Measurements from ENCODE around the gene CCDC97. TPM values are rescaled to one million over a fixed set of nuclear protein-coding genes. Genes with fewer than 3 reads are reported as not detected.

CCDC97 gene
- total RNA-seq, 2 experiments from 2014 or later: 50.4 to 51.7 TPM

- POLR2A ChIA-PET: interaction anchor here (0.7 to 1.4 kb wide), 3 partner anchors 11 to 79 kb away, joined by 4 to 7 read pairs (median 4); partner anchors contain the start of gene HNRNPUL1
- DNase-seq: peak; percentile 61
- peaks cover 98% of the 10 kb centered on the region for H3K4me1 Mint-ChIP-seq
- H3K27ac Mint-ChIP-seq: peak overlapping the region; percentile 94
- peaks cover 91% of the 10 kb centered on the region for H3K36me3 Mint-ChIP-seq (ENCODE audit: low read depth)
- peak overlapping the region; percentile 78 for H3K4me3 Mint-ChIP-seq
- H3K27me3 Mint-ChIP-seq: no peaks in the 10 kb centered on the region
- H3K9me3 Mint-ChIP-seq: no peaks in the 10 kb centered on the region
- CTCF ChIA-PET: interaction anchor here (0.5 to 3.9 kb wide), 13 partner anchors 9 to 668 kb away, joined by 3 to 30 read pairs (median 4); partner anchors contain the start of gene HNRNPUL1
Measured at GRCh38 chr19:41302624-41303351, 7.2 kb upstream of the CCDC97 start.

- ChIA-PET POLR2A (interaction anchor here (1.4 kb wide), 1 partner anchor 40 kb away, joined by 7 read pairs; the partner anchor contains the start of gene HNRNPUL1), CTCF (interaction anchor here (1.2 to 3.9 kb wide), 4 partner anchors 10 to 669 kb away, joined by 3 to 30 read pairs (median 4); partner anchors contain the start of gene HNRNPUL1)
- Mint-ChIP-seq H3K4me1 (peaks cover 99% of the 10 kb centered on the region), H3K9me3 (no peaks in the 10 kb centered on the region), H3K27ac (peak overlapping the region; percentile 94), H3K27me3 (no peaks in the 10 kb centered on the region), H3K36me3 (ENCODE audit: low read depth) (peaks cover 85% of the 10 kb centered on the region), H3K4me3 (peak overlapping the region; percentile 78)
- no peak for DNase-seq
Measured at GRCh38 chr19:41303954-41304353, 6.0 kb upstream of the CCDC97 start.

GRCh38 chr19:41304706-41305483, 5.1 kb upstream of the CCDC97 start:
- Mint-ChIP-seq H3K27me3 (no peaks in the 10 kb centered on the region), H3K9me3 (no peaks in the 10 kb centered on the region), H3K27ac (peak overlapping the region; percentile 94), H3K4me1 (peaks cover 95% of the 10 kb centered on the region), H3K4me3 (peak overlapping the region; percentile 3), H3K36me3 (ENCODE audit: low read depth) (peaks cover 76% of the 10 kb centered on the region)
- POLR2A ChIA-PET: no interaction called here
- no peak for DNase-seq
- CTCF ChIA-PET: interaction anchor here (1.0 to 5.2 kb wide), 5 partner anchors 13 to 46 kb away, joined by 3 to 40 read pairs (median 5); partner anchors contain the start of gene HNRNPUL1

DNA sequence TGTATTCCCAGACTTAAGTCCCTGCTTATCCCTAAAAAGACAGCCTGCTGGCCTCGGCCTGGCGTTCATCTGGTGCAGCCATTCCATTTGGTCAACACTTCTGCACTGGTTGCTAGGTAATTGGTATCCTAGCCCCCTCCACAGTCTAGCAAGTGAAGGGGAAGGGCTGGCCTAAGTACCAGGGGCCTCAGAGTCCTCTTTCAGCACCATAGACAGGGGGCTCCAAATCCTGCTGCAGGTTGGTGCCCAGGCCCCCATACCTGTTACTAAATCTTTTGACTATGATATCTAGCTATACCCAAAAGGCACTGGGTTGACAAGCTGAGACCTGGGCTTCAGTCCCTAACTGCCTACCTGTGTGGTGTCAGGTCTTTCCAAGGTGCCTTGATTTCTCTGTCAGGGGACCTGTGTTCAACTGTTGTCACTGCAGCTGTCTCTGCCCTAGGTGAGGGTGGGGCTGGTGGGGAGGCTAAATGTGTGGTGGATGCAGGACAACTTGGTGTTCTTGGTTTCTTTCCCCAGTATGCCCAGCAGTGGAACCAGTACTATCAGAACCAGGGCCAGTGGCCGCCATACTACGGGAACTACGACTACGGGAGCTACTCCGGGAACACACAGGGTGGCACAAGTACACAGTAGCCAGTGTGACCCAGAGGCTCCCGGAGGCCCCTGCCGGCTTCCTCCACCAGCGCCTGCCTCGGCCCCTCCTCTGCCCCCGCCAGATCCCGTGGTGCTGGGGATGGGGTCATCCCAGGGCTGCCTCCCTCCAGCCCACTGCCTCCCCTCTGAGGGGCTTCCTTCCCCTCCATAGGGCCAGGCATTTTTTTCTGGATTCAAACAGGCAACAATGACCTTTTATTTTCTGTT, 3.8 kb upstream of the CCDC97 start:
- POLR2A ChIA-PET: interaction anchor here (0.6 to 0.7 kb wide), 2 partner anchors 9 to 46 kb away, joined by 3 read pairs; no protein-coding TSS in a partner anchor
- no peaks in the 10 kb centered on the region for H3K27me3 Mint-ChIP-seq
- no peaks in the 10 kb centered on the region for H3K9me3 Mint-ChIP-seq
- peak overlapping the region; percentile 94 for H3K4me3 Mint-ChIP-seq
- CTCF ChIA-PET: interaction anchor here (1.0 to 5.2 kb wide), 4 partner anchors 14 to 45 kb away, joined by 3 to 40 read pairs (median 4); partner anchors contain the start of gene HNRNPUL1
- peaks cover 70% of the 10 kb centered on the region for H3K36me3 Mint-ChIP-seq (ENCODE audit: low read depth)
- H3K4me1 Mint-ChIP-seq: peaks cover 89% of the 10 kb centered on the region
- H3K27ac Mint-ChIP-seq: peak overlapping the region; percentile 99
- DNase-seq: no peak

DNA sequence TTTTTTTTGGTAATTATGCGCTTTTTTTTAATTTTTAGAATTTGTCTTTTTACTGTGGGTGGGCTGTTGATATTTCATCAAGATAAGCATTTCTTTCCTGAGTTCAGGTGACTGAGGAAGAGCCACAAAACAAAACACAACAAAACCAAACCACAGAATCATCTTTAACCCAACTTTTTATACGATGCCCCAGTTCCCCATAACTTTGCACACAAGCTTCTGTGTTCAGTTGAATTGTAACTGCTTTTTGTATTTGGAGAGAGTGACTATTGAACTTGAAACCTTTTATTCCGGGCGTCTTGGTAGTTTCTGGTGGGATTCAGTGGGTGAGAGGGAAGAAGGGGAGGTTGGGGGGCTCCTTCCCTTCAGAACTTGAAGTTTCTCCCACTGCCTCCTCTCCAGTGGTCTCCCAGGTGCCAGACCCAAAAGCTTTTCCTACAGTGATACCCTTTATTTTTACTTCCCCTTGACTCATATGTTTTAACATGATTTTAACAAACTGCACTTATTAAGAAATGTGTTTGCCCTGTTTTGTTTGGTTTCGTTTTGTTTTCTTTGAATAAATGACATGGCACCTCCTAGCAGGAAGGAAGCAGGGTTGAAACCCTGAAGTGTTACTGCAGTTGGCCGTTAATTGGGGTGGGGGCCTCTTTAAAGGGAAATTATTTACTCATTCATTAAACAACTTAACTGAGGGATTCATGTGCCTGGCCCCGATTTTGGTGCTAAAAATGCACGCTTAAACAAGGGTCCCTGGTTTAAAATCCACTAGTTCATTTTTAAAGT, 2.7 kb upstream of the CCDC97 start:
- Mint-ChIP-seq H3K27ac (peak overlapping the region; percentile 99), H3K4me1 (peaks cover 89% of the 10 kb centered on the region), H3K4me3 (peak overlapping the region; percentile 94), H3K9me3 (no peaks in the 10 kb centered on the region), H3K27me3 (no peaks in the 10 kb centered on the region), H3K36me3 (ENCODE audit: low read depth) (peaks cover 64% of the 10 kb centered on the region)
- CTCF ChIA-PET: interaction anchor here (0.6 to 5.2 kb wide), 10 partner anchors 9 to 135 kb away, joined by 3 to 40 read pairs (median 3); partner anchors contain the start of gene HNRNPUL1
- POLR2A ChIA-PET: interaction anchor here (0.7 kb wide), 1 partner anchor 45 kb away, joined by 3 read pairs; no protein-coding TSS in a partner anchor
- peak; percentile 30 for DNase-seq

DNA sequence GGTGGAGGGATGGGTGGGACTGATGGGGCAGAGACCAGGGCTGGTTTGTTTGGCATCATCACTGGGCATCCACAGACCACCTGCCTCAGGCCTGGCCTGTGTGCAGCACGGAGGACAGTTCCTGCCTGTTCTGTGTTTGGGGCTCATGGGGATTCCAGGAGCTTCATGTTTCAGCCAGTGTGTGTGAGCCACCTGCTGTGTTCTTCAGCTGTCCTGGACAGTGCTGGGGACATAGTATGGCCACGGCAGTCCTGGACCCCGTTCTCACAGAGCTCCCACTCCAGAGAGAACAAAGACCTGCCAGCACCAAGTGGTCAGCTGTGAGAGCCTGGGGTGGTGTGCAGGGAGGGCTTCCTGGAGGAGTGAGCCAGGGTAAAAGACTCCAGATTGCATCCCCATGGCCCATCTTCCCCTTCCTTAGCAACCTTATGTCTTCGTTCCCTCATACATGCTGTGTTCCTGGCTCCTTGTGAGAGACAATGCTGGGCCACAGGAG, 2.0 kb upstream of the CCDC97 start:
- H3K9me3 Mint-ChIP-seq: no peaks in the 10 kb centered on the region
- H3K27ac Mint-ChIP-seq: peak overlapping the region; percentile 99
- peak overlapping the region; percentile 94 for H3K4me3 Mint-ChIP-seq
- no peak for DNase-seq
- H3K36me3 Mint-ChIP-seq (ENCODE audit: low read depth): peaks cover 62% of the 10 kb centered on the region
- ChIA-PET POLR2A (no interaction called here), CTCF (interaction anchor here (0.6 to 5.2 kb wide), 17 partner anchors 7 to 399 kb away, joined by 3 to 40 read pairs (median 3); partner anchors contain the start of gene HNRNPUL1)
- H3K4me1 Mint-ChIP-seq: peaks cover 87% of the 10 kb centered on the region
- no peaks in the 10 kb centered on the region for H3K27me3 Mint-ChIP-seq

GRCh38 chr19:41308450-41309179, 1.4 kb upstream of the CCDC97 start:
- ChIA-PET CTCF (interaction anchor here (0.6 to 5.2 kb wide), 19 partner anchors 8 to 954 kb away, joined by 3 to 40 read pairs (median 3); partner anchors contain the start of gene HNRNPUL1), POLR2A (no interaction called here)
- peak; percentile 93 for DNase-seq
- H3K9me3 Mint-ChIP-seq: no peaks in the 10 kb centered on the region
- peaks cover 62% of the 10 kb centered on the region for H3K36me3 Mint-ChIP-seq (ENCODE audit: low read depth)
- H3K4me1 Mint-ChIP-seq: peaks cover 87% of the 10 kb centered on the region
- H3K4me3 Mint-ChIP-seq: peak overlapping the region; percentile 94
- H3K27me3 Mint-ChIP-seq: no peaks in the 10 kb centered on the region
- H3K27ac Mint-ChIP-seq: peak overlapping the region; percentile 99

- Mint-ChIP-seq H3K27me3 (no peaks in the 10 kb centered on the region), H3K4me1 (peaks cover 80% of the 10 kb centered on the region), H3K9me3 (no peaks in the 10 kb centered on the region), H3K36me3 (ENCODE audit: low read depth) (peaks cover 59% of the 10 kb centered on the region), H3K4me3 (peak overlapping the region; percentile 94), H3K27ac (peak overlapping the region; percentile 99)
- POLR2A ChIA-PET: no interaction called here
- no peak for DNase-seq
- CTCF ChIA-PET: interaction anchor here (0.6 to 5.2 kb wide), 16 partner anchors 9 to 953 kb away, joined by 3 to 40 read pairs (median 3); partner anchors contain the start of gene HNRNPUL1
Measured at GRCh38 chr19:41309180-41310032, 566 bp upstream of the CCDC97 start.

DNA sequence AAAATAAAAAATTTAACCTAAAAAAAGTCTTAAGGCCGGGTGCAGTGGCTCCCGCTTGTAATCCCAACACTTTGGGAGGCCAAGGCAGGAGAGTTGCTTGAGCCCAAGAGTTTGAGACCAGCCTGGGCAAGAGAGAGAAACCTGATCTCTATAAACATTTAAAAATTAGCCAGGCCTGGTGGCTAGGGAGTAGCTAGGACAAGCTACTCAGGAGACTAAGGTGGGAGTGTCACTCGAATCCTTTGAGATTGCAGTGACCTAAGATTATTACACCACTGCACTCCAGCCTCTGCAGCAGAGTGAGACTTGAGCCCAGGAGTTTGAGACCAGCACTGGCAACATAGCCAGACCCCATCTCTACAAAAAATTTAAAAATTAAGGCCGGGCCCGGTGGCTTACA, 1.1 kb downstream of the CCDC97 start:
- H3K4me3 Mint-ChIP-seq: peak overlapping the region; percentile 94
- DNase-seq: no peak
- no peak overlapping the region for H3K27ac Mint-ChIP-seq
- H3K9me3 Mint-ChIP-seq: no peaks in the 10 kb centered on the region
- H3K36me3 Mint-ChIP-seq (ENCODE audit: low read depth): peaks cover 48% of the 10 kb centered on the region
- CTCF ChIA-PET: interaction anchor here (1.0 kb wide), 1 partner anchor 22 kb away, joined by 3 read pairs; no protein-coding TSS in a partner anchor
- H3K4me1 Mint-ChIP-seq: peaks cover 66% of the 10 kb centered on the region
- no peaks in the 10 kb centered on the region for H3K27me3 Mint-ChIP-seq
- POLR2A ChIA-PET: no interaction called here

GRCh38 chr19:41311613-41312012, 1.6 kb downstream of the CCDC97 start:
- H3K27me3 Mint-ChIP-seq: no peaks in the 10 kb centered on the region
- peak overlapping the region; percentile 37 for H3K27ac Mint-ChIP-seq
- DNase-seq: no peak
- peaks cover 50% of the 10 kb centered on the region for H3K36me3 Mint-ChIP-seq (ENCODE audit: low read depth)
- CTCF ChIA-PET: interaction anchor here (0.6 to 1.0 kb wide), 2 partner anchors 23 to 46 kb away, joined by 3 to 4 read pairs; no protein-coding TSS in a partner anchor
- POLR2A ChIA-PET: no interaction called here
- peaks cover 63% of the 10 kb centered on the region for H3K4me1 Mint-ChIP-seq
- H3K4me3 Mint-ChIP-seq: peak overlapping the region; percentile 94
- H3K9me3 Mint-ChIP-seq: no peaks in the 10 kb centered on the region
